GM23338 (cell line): ENCODE measurements around the gene SNUPN. TPM values are rescaled to one million over a fixed set of nuclear protein-coding genes. Genes with fewer than 3 reads are reported as not detected.
A peak's percentile ranks its signal among the peaks of the same experiment; 100 is the strongest.

ENCODE experiments used
- ATAC-seq: fragments of 200-7000 bp; cut with Tn5 transposase; 3 replicates; pipeline ENCODE4 v1.9.1; 2020
- DNase-seq: peaks from one replicate; pipeline ENCODE4 v3.0.0-alpha.2; 2015; ENCODE audit warnings: low spot score
- H2AFZ ChIP-seq: fragments of 200-600 bp; sonication (generic); 2 replicates; pipeline ENCODE4 v1.8.0; 2016; ENCODE audit warnings: antibody characterized with exemption, mild to moderate bottlenecking, moderate library complexity
- H3F3A ChIP-seq: fragments of 200-600 bp; sonication (generic); replicated peaks from 2 replicates; pipeline ENCODE4 v1.8.0; 2017; ENCODE audit warnings: antibody characterized with exemption, mixed run types, low read depth
- H3K27ac ChIP-seq: fragments of 200-600 bp; sonication (generic); 2 replicates; pipeline ENCODE4 v1.6.1; 2016; ENCODE audit warnings: low read depth
- H3K27me3 ChIP-seq: fragments of 200-600 bp; sonication (generic); 2 replicates; pipeline ENCODE4 v1.8.0; 2016; ENCODE audit warnings: mild to moderate bottlenecking, mixed run types, moderate library complexity; ENCODE audit not compliant: insufficient read depth
- H3K36me3 ChIP-seq: fragments of 200-600 bp; sonication (generic); 2 replicates; pipeline ENCODE4 v1.8.0; 2016; ENCODE audit warnings: mild to moderate bottlenecking; ENCODE audit not compliant: insufficient read depth
- H3K4me1 ChIP-seq: fragments of 200-600 bp; sonication (generic); 2 replicates; pipeline ENCODE4 v1.8.0; 2016; ENCODE audit warnings: mild to moderate bottlenecking, moderate library complexity; ENCODE audit not compliant: insufficient read depth
- H3K4me2 ChIP-seq: fragments of 200-600 bp; sonication (generic); 2 replicates; pipeline ENCODE4 v1.7.1; 2017; ENCODE audit warnings: mixed run types
- H3K4me3 ChIP-seq: fragments of 200-600 bp; sonication (generic); 2 replicates; pipeline ENCODE4 v1.6.1; 2016; ENCODE audit warnings: mixed run types
- H3K79me2 ChIP-seq: fragments of 200-600 bp; sonication (generic); replicated peaks from 2 replicates; pipeline ENCODE4 v1.8.0; 2017; ENCODE audit warnings: mild to moderate bottlenecking; ENCODE audit not compliant: insufficient read depth
- H3K9me2 ChIP-seq: fragments of 200-600 bp; sonication (generic); 2 replicates; pipeline ENCODE4 v1.8.0; 2017; ENCODE audit not compliant: insufficient read depth
- H4K20me1 ChIP-seq: fragments of 200-600 bp; sonication (generic); replicated peaks from 2 replicates; pipeline ENCODE4 v1.8.0; 2017; ENCODE audit warnings: mild to moderate bottlenecking; ENCODE audit not compliant: insufficient read depth
- H3K27ac Mint-ChIP-seq: 2 replicates; pipeline ENCODE4 v1.8.0; 2020; ENCODE audit warnings: inconsistent platforms, mild to moderate bottlenecking, moderate library complexity, mixed read lengths
- H3K27me3 Mint-ChIP-seq: 3 replicates; pipeline ENCODE4 v1.8.0; 2022; ENCODE audit warnings: low read depth, mild to moderate bottlenecking, moderate library complexity, mixed read lengths, inconsistent platforms; ENCODE audit not compliant: insufficient read depth, poor library complexity
- H3K36me3 Mint-ChIP-seq: 3 replicates; pipeline ENCODE4 v1.8.0; 2021; ENCODE audit warnings: low read depth, mild to moderate bottlenecking, inconsistent platforms, moderate library complexity, mixed read lengths
- H3K4me1 Mint-ChIP-seq: 3 replicates; pipeline ENCODE4 v1.8.0; 2020; ENCODE audit warnings: mild to moderate bottlenecking, inconsistent platforms, mixed read lengths
- H3K4me3 Mint-ChIP-seq: 3 replicates; pipeline ENCODE4 v1.8.0; 2021; ENCODE audit warnings: moderate library complexity, mild to moderate bottlenecking, inconsistent platforms, mixed read lengths
- H3K9me3 Mint-ChIP-seq: 3 replicates; pipeline ENCODE4 v1.8.0; 2020; ENCODE audit warnings: moderate library complexity, mild to moderate bottlenecking, inconsistent platforms, mixed read lengths
- CREB1 ChIP-seq: fragments of 250-450 bp; sonication (Bioruptor Pico); IDR thresholded peaks from 2 replicates; pipeline ENCODE4 v1.5.0; 2020; ENCODE audit warnings: low read depth, mild to moderate bottlenecking, moderate library complexity
- EZH2 ChIP-seq: fragments of 200-600 bp; sonication (generic); IDR thresholded peaks from one replicate; pipeline ENCODE4 v1.8.0; 2017; ENCODE audit warnings: antibody characterized with exemption, mild to moderate bottlenecking, low read depth; ENCODE audit not compliant: unreplicated experiment
- EZH2phosphoT487 ChIP-seq: fragments of 200-600 bp; sonication (generic); IDR thresholded peaks from one replicate; pipeline ENCODE4 v1.8.1; 2018; ENCODE audit warnings: antibody characterized with exemption; ENCODE audit not compliant: unreplicated experiment
- JUNB ChIP-seq: IDR thresholded peaks from one replicate; pipeline ENCODE4 v1.6.1; 2016; ENCODE audit warnings: antibody characterized with exemption; ENCODE audit not compliant: unreplicated experiment
- NANOG ChIP-seq: IDR thresholded peaks from 2 replicates; pipeline ENCODE4 v1.6.1; 2016; ENCODE audit warnings: antibody characterized with exemption, borderline replicate concordance
- POLR2AphosphoS5 ChIP-seq: IDR thresholded peaks from 2 replicates; pipeline ENCODE4 v1.6.1; 2016; ENCODE audit warnings: antibody characterized with exemption, low read depth
- STAT1 ChIP-seq: IDR thresholded peaks from one replicate; pipeline ENCODE4 v1.6.1; 2016; ENCODE audit warnings: antibody characterized with exemption; ENCODE audit not compliant: unreplicated experiment
- ZNF114 ChIP-seq: fragments of 250-450 bp; sonication (Bioruptor Pico); IDR thresholded peaks from 2 replicates; pipeline ENCODE4 v1.5.0; 2020; ENCODE audit warnings: mild to moderate bottlenecking, moderate library complexity
- ZNF331 ChIP-seq: fragments of 250-450 bp; sonication (Bioruptor Pico); IDR thresholded peaks from 2 replicates; pipeline ENCODE4 v1.5.0; 2020; ENCODE audit warnings: low read depth, mild to moderate bottlenecking, moderate library complexity
- ZNF462 ChIP-seq: fragments of 250-450 bp; sonication (Bioruptor Pico); IDR thresholded peaks from 2 replicates; pipeline ENCODE4 v1.5.0; 2020; ENCODE audit warnings: mild to moderate bottlenecking, moderate library complexity
- polyA plus RNA-seq: library from polyadenylated mRNA; unstranded; fragments of >200 nt; fragmentation: Nextera tagmentation; extraction: Ambion mirVana; gene quantifications from 2 replicates; pipeline ENCODE4 v1.2.1, GENCODE V29; 2016
- total RNA-seq: library from RNA; depleted of rRNA; stranded (reverse); fragments of >200 nt; shearing (Covaris generic); gene quantifications from 2 replicates; pipeline ENCODE4 v1.2.3, GENCODE V29; 2014
- TF ChIP-seq, protein P1 (sequence below), 2 experiments: fragments of 200-600 bp in 1 of 2; sonication (generic) in 1 of 2; conservative IDR thresholded peaks; 2 replicates each; pipeline versions ENCODE4 v1.5.1 to v1.6.1; 2016 to 2017; ENCODE audit warnings: antibody characterized with exemption in 2 of 2, low read depth in 2 of 2, mild to moderate bottlenecking in 2 of 2, moderate library complexity in 1 of 2
- TF ChIP-seq, protein P2 (sequence below): IDR thresholded peaks from one replicate; pipeline ENCODE4 v1.6.1; 2018; ENCODE audit warnings: antibody characterized with exemption; ENCODE audit not compliant: unreplicated experiment

Gene SNUPN
- total and polyA plus RNA-seq, 2 experiments from 2014 or later, result 20.5 to 27.7 TPM

DNA sequence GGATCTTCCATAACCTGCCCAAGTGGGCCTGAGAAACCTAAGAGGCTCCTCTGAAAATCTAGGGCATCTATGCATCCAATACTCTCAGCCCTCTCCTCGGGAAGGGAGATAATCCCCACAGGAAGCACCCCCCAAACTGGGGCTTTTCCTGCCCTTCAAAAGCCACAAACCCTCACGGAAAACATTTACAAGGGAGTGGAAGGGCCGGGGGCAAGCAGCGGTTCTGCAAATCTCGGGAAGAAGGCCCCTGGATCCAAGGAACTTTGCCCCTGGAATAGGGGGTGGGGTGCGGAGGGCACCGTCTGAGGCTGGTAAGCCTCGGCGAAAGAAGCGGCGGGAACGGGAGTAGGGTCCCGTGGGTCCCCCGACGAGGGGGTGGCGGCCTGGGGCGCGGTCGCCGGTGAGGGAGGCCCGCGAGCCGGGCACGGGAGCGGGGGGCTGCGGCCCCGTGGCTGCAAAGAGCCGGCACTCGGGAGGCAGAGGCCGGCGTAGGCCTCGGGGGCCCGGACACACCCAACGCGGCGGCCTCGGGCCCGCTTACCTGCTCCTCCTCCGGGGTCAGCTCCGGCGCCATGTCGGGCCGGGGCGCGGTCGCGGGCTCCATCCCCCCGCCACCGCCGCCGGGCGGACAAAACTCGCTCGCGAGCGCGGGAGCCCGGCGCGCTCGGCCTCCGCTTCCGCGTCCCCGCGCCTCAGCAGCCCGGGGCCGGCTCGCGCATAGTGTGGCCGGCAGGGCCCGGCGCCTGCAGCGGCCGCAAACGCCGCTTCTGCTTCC, 47.2 kb downstream of the SNUPN start:
- H3K4me3 ChIP-seq, result peak overlapping the region; percentile 100
- H3K4me2 ChIP-seq, result peak overlapping the region; percentile 81
- H3K27me3 Mint-ChIP-seq, result peaks cover 15% of the 10 kb centered on the region
- H3K9me2 ChIP-seq, result no peaks in the 10 kb centered on the region
- no peaks in the 10 kb centered on the region for H3K36me3 ChIP-seq
- peaks cover 3% of the 10 kb centered on the region; the same call in 1 of the 2 replicates for H4K20me1 ChIP-seq
- DNase-seq (peak; percentile 41), ATAC-seq (peak; percentile 28)
- peaks cover 48% of the 10 kb centered on the region for H3K79me2 ChIP-seq
- H3K9me3 Mint-ChIP-seq, result 0 out of 3 replicates have a peak, but pooled peaks cover 5% of the 10 kb centered on the region
- H3K36me3 Mint-ChIP-seq, result peaks cover 13% of the 10 kb centered on the region; the same call in 2 of the 3 replicates
- TF ChIP-seq POLR2AphosphoS5 (no peak; the same call in 1 of the 2 replicates), ZNF331 (no peak), EZH2phosphoT487 (no peak), JUNB (no peak), ZNF462 (no peak), ZNF114 (CRISPR knock-in tag) (no peak), CREB1 (CRISPR knock-in tag) (no peak), EZH2 (no peak), STAT1 (no peak), NANOG (no peak)
- TF ChIP-seq, protein P1, sequence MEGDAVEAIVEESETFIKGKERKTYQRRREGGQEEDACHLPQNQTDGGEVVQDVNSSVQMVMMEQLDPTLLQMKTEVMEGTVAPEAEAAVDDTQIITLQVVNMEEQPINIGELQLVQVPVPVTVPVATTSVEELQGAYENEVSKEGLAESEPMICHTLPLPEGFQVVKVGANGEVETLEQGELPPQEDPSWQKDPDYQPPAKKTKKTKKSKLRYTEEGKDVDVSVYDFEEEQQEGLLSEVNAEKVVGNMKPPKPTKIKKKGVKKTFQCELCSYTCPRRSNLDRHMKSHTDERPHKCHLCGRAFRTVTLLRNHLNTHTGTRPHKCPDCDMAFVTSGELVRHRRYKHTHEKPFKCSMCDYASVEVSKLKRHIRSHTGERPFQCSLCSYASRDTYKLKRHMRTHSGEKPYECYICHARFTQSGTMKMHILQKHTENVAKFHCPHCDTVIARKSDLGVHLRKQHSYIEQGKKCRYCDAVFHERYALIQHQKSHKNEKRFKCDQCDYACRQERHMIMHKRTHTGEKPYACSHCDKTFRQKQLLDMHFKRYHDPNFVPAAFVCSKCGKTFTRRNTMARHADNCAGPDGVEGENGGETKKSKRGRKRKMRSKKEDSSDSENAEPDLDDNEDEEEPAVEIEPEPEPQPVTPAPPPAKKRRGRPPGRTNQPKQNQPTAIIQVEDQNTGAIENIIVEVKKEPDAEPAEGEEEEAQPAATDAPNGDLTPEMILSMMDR (conservative IDR thresholded peaks at IDR 0.05; ENCODE audit: low read depth in 2 of 2), result no peak
- TF ChIP-seq, protein P2, sequence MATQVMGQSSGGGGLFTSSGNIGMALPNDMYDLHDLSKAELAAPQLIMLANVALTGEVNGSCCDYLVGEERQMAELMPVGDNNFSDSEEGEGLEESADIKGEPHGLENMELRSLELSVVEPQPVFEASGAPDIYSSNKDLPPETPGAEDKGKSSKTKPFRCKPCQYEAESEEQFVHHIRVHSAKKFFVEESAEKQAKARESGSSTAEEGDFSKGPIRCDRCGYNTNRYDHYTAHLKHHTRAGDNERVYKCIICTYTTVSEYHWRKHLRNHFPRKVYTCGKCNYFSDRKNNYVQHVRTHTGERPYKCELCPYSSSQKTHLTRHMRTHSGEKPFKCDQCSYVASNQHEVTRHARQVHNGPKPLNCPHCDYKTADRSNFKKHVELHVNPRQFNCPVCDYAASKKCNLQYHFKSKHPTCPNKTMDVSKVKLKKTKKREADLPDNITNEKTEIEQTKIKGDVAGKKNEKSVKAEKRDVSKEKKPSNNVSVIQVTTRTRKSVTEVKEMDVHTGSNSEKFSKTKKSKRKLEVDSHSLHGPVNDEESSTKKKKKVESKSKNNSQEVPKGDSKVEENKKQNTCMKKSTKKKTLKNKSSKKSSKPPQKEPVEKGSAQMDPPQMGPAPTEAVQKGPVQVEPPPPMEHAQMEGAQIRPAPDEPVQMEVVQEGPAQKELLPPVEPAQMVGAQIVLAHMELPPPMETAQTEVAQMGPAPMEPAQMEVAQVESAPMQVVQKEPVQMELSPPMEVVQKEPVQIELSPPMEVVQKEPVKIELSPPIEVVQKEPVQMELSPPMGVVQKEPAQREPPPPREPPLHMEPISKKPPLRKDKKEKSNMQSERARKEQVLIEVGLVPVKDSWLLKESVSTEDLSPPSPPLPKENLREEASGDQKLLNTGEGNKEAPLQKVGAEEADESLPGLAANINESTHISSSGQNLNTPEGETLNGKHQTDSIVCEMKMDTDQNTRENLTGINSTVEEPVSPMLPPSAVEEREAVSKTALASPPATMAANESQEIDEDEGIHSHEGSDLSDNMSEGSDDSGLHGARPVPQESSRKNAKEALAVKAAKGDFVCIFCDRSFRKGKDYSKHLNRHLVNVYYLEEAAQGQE, result no peak
- H3K4me3 Mint-ChIP-seq, result peak overlapping the region; percentile 98
- H3K4me1 ChIP-seq, result peaks cover 35% of the 10 kb centered on the region
- peaks cover 12% of the 10 kb centered on the region for H3F3A ChIP-seq
- peak overlapping the region; percentile 97 for H3K27ac Mint-ChIP-seq
- H3K27ac ChIP-seq, result peak overlapping the region; percentile 95
- H3K27me3 ChIP-seq, result no peaks in the 10 kb centered on the region
- H2AFZ ChIP-seq, result peak overlapping the region; percentile 66; the same call in 1 of the 2 replicates
- H3K4me1 Mint-ChIP-seq, result peaks cover 24% of the 10 kb centered on the region
